ENCODE data around the gene TTLL5. TPM values are rescaled to one million over a fixed set of nuclear protein-coding genes. Genes with fewer than 3 reads are reported as not detected.

The TTLL5 gene
- total RNA-seq, 1 donor from 2014 or later: 39.6 TPM

GRCh38 chr14:75811136-75811829 is 150.2 kb downstream of the TTLL5 start:
- no peak for DNase-seq (ENCODE audit: low read depth)
- H3K4me3 ChIP-seq (ENCODE audit: low read depth, low read length): no peak overlapping the region
- TF ChIP-seq CTCF (conservative IDR thresholded peaks at IDR 0.05; ENCODE audit: low read depth, low read length): no peak

- no peak for DNase-seq (ENCODE audit: low read depth)
- H3K4me3 ChIP-seq (ENCODE audit: low read depth, low read length): no peak overlapping the region
- no peak for TF ChIP-seq CTCF (conservative IDR thresholded peaks at IDR 0.05; ENCODE audit: low read depth, low read length)
Observed at GRCh38 chr14:75811872-75812499, 150.9 kb downstream of the TTLL5 start.

GRCh38 chr14:75812622-75813021 is 151.6 kb downstream of the TTLL5 start:
- no peak for TF ChIP-seq CTCF (conservative IDR thresholded peaks at IDR 0.05; ENCODE audit: low read depth, low read length)
- H3K4me3 ChIP-seq (ENCODE audit: low read depth, low read length): no peak overlapping the region
- DNase-seq (ENCODE audit: low read depth): no peak

GRCh38 chr14:75820761-75821160 is 159.7 kb downstream of the TTLL5 start:
- DNase-seq (ENCODE audit: low read depth): no peak
- no peak overlapping the region for H3K4me3 ChIP-seq (ENCODE audit: low read depth, low read length)
- TF ChIP-seq CTCF (conservative IDR thresholded peaks at IDR 0.05; ENCODE audit: low read depth, low read length): no peak

- no peak overlapping the region for H3K4me3 ChIP-seq (ENCODE audit: low read depth, low read length)
- no peak for TF ChIP-seq CTCF (conservative IDR thresholded peaks at IDR 0.05; ENCODE audit: low read depth, low read length)
- no peak for DNase-seq (ENCODE audit: low read depth)
Observed at GRCh38 chr14:75821831-75822521, 160.9 kb downstream of the TTLL5 start.

- no peak overlapping the region for H3K4me3 ChIP-seq (ENCODE audit: low read depth, low read length)
- no peak for DNase-seq (ENCODE audit: low read depth)
Observed at GRCh38 chr14:75822522-75823141, 161.6 kb downstream of the TTLL5 start.

More at GRCh38 chr14:75822522-75823141, 161.6 kb downstream of the TTLL5 start:
- TF ChIP-seq CTCF (conservative IDR thresholded peaks at IDR 0.05; ENCODE audit: low read depth, low read length): no peak

Measured in epithelial cell of proximal tubule (primary cell).